Nephron progenitor cell (in vitro differentiated cells): Measurements from ENCODE around the gene MYORG.

ENCODE experiments used
- DNase-seq: peaks from one replicate; pipeline ENCODE4 v3.0.0; 2021
- H3K27ac Mint-ChIP-seq: 2 replicates; pipeline ENCODE4 v1.8.0; 2021; ENCODE audit warnings: mild to moderate bottlenecking, moderate library complexity, mixed read lengths
- H3K27me3 Mint-ChIP-seq: 2 replicates; pipeline ENCODE4 v1.8.0; 2021; ENCODE audit warnings: mild to moderate bottlenecking, low read depth, mixed read lengths; ENCODE audit not compliant: poor library complexity
- H3K36me3 Mint-ChIP-seq: 2 replicates; pipeline ENCODE4 v1.8.0; 2021; ENCODE audit warnings: low read depth, mixed read lengths
- H3K4me1 Mint-ChIP-seq: 2 replicates; pipeline ENCODE4 v1.8.0; 2021; ENCODE audit warnings: mixed read lengths
- H3K4me3 Mint-ChIP-seq: 2 replicates; pipeline ENCODE4 v1.8.0; 2021; ENCODE audit warnings: mild to moderate bottlenecking, moderate library complexity, mixed read lengths
- H3K9me3 Mint-ChIP-seq: 2 replicates; pipeline ENCODE4 v1.8.0; 2021; ENCODE audit warnings: mild to moderate bottlenecking, moderate library complexity, mixed read lengths
- TF ChIP-seq, protein P1 (sequence below): fragments of 200-600 bp; sonication (generic); IDR thresholded peaks from 2 replicates; pipeline ENCODE4 v1.5.0; 2021; ENCODE audit warnings: antibody characterized with exemption

MYORG gene

DNA sequence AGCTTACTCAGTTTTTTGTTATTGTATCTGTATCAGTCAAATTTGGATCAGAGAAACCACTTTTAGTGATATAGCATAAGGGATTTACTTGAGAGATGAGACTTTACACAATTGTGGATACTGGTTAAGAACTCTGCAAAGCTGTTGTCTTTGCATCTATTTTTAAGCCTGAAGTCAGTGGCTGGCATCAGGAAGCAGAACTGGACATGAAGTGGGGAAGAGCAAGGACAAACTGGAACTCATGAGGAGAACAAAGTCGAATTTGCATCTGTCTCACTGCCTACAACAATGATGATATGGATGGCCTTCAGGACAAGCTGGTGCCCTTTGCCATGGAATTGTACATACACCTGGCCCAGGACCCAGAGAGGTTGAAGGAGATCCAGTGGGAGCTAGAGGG is 15.8 kb upstream of the MYORG start:
- H3K27ac Mint-ChIP-seq, result no peak overlapping the region
- H3K36me3 Mint-ChIP-seq, result no peaks in the 10 kb centered on the region
- H3K4me1 Mint-ChIP-seq, result no peaks in the 10 kb centered on the region
- peaks cover 41% of the 10 kb centered on the region for H3K27me3 Mint-ChIP-seq
- TF ChIP-seq, protein P1, sequence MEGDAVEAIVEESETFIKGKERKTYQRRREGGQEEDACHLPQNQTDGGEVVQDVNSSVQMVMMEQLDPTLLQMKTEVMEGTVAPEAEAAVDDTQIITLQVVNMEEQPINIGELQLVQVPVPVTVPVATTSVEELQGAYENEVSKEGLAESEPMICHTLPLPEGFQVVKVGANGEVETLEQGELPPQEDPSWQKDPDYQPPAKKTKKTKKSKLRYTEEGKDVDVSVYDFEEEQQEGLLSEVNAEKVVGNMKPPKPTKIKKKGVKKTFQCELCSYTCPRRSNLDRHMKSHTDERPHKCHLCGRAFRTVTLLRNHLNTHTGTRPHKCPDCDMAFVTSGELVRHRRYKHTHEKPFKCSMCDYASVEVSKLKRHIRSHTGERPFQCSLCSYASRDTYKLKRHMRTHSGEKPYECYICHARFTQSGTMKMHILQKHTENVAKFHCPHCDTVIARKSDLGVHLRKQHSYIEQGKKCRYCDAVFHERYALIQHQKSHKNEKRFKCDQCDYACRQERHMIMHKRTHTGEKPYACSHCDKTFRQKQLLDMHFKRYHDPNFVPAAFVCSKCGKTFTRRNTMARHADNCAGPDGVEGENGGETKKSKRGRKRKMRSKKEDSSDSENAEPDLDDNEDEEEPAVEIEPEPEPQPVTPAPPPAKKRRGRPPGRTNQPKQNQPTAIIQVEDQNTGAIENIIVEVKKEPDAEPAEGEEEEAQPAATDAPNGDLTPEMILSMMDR, result no peak
- no peak for DNase-seq
- no peaks in the 10 kb centered on the region for H3K9me3 Mint-ChIP-seq
- no peak overlapping the region for H3K4me3 Mint-ChIP-seq

DNA sequence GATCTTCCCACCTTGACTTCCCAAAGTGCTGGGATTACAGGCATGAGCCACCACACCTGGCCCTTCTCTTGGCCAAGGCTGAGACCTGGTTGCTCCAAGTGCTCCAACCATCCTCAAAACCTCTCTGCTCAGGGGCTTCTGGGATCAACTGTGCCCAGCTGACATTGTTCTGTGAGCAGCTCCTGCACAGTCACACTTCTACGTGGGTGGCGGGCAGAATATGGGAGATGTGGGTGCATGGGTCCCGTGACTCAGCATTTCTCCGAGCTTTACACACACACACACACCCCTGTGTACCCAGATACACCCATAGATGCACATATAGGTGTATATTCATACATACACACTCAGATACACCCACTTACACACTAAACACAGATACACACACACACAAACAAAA is 10.5 kb upstream of the MYORG start:
- Mint-ChIP-seq H3K36me3 (no peaks in the 10 kb centered on the region), H3K9me3 (no peaks in the 10 kb centered on the region), H3K4me1 (no peaks in the 10 kb centered on the region), H3K27ac (no peak overlapping the region), H3K27me3 (peaks cover 80% of the 10 kb centered on the region), H3K4me3 (no peak overlapping the region)
- TF ChIP-seq, protein P1, result no peak
- no peak for DNase-seq

DNA sequence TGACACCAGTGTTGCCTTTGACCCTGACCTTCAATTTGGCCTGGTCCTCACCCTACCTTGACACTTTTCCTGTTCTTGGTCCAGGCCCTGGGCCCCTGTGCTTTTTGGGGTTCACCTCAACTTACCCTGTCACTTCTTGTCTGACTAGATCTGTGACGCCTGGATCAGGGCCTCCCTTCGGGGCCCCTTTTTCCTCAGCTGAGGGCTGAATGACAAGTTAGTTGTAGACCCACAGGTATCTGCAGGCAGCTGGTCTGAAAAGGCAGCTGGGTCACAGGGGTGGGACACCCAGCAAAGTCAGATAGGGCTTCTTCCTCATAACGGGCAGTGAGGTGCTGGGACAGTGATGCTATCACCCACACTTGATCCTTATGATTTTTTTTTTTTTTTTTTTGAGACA is 10.0 kb upstream of the MYORG start:
- H3K4me3 Mint-ChIP-seq, result no peak overlapping the region
- no peak for DNase-seq
- H3K36me3 Mint-ChIP-seq, result no peaks in the 10 kb centered on the region
- peaks cover 2% of the 10 kb centered on the region for H3K4me1 Mint-ChIP-seq
- TF ChIP-seq, protein P1, result no peak
- H3K9me3 Mint-ChIP-seq, result no peaks in the 10 kb centered on the region
- H3K27ac Mint-ChIP-seq, result no peak overlapping the region
- peaks cover 83% of the 10 kb centered on the region for H3K27me3 Mint-ChIP-seq

DNA sequence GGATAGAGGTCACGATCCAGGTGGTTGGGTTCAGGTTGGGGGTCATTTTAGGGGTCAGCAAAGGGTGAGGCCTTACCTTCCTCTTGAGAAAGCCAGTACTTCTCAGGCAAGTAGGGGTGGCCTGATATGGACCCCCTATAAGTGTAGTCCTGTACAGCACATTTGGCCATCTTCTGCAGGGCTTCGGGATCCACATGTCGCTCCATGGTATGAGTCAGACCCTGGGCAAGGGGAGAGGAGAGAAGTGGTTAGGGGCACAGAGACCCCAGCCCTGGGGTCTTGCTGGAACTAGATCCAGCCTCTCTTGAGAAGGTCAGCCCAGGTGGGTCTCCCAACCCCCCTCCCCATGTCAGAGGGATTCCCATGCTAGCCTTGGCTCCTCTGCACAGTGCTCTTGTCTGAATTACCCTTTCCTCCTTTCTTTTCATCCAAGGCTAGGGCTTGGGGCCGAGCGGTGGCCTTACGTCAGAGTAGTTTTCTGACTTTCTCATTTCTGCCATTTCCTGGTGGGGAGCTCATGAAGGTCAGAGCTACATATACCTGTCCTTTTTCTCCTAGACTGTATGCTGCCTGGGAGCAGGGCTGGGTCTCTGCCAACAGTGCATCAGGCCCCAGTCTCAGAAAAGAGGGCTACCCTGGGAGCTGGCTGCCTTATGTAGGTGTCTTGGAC is 9.0 kb upstream of the MYORG start:
- Mint-ChIP-seq H3K9me3 (no peaks in the 10 kb centered on the region), H3K36me3 (no peaks in the 10 kb centered on the region), H3K4me1 (peaks cover 12% of the 10 kb centered on the region), H3K4me3 (no peak overlapping the region), H3K27ac (no peak overlapping the region), H3K27me3 (peaks cover 83% of the 10 kb centered on the region)
- DNase-seq, result no peak
- TF ChIP-seq, protein P1, result no peak

DNA sequence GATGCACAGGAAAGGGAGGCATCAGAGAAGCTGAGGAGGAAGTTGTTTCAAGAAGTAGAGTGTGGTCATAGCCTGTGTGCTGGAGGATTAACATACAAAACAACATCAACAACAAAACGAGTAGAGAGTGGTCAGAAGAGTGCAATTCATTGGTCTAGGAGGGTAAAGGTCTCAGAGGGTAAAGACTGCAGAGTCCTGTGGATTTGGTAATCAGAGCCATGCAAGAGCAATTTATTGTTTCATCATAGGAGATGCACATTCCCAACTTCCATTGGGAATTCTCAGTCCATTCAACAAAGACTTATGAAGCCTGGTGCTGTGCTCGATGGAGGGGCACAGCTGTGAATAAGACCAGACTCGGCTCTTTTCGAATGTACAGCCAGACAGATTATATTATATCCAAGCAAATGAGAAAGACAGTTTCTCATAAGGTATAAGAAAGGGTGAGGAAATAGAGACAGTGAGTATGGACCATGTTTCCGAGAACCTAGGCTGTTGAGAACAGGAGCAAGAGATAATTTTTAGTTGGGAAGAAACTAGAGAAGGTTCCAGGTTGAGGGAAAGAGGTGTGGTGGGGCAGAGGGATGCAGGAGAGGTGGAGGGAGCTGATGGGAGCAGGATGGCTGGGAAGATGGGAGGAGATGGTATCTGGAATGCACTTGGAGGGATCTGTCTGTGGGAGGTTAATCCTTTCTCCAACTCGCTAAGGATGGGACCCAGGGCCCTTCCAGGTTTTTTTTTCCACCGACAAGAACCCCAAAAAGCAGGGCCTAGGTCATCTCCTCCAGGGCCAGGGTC is 7.9 kb upstream of the MYORG start:
- H3K27me3 Mint-ChIP-seq, result peaks cover 90% of the 10 kb centered on the region
- TF ChIP-seq, protein P1, result no peak
- H3K4me3 Mint-ChIP-seq, result no peak overlapping the region
- peaks cover 21% of the 10 kb centered on the region for H3K4me1 Mint-ChIP-seq
- H3K9me3 Mint-ChIP-seq, result no peaks in the 10 kb centered on the region
- no peak for DNase-seq
- H3K27ac Mint-ChIP-seq, result no peak overlapping the region
- no peaks in the 10 kb centered on the region for H3K36me3 Mint-ChIP-seq
